HepG2 (cell line): ENCODE data around the gene B3GNT9. TPM values are rescaled to one million over a fixed set of nuclear protein-coding genes. Genes with fewer than 3 reads are reported as not detected.
A peak's percentile ranks its signal among the peaks of the same experiment; 100 is the strongest.

Experiments used
- CEBPB ChIP-seq: IDR thresholded peaks from 2 replicates; pipeline ENCODE4 v1.6.1; 2011; ENCODE audit warnings: low read depth, low read length, improper control_type of control experiment, borderline replicate concordance
- EZH2 ChIP-seq: conservative IDR thresholded peaks from 2 replicates; pipeline ENCODE4 v1.6.1; 2012; ENCODE audit warnings: mild to moderate bottlenecking, low read depth, low read length, moderate library complexity
- FLYWCH1 ChIP-seq: sonication (generic); formaldehyde crosslinking; IDR thresholded peaks from 2 replicates; pipeline ENCODE4 v1.8.1; 2023; ENCODE audit warnings: mild to moderate bottlenecking, missing genetic modification reagents
- HOXD1 ChIP-seq: sonication (generic); formaldehyde crosslinking; IDR thresholded peaks from 2 replicates; pipeline ENCODE4 v1.5.0; 2020; ENCODE audit warnings: missing genetic modification reagents
- NFATC3 ChIP-seq: sonication (generic); formaldehyde crosslinking; IDR thresholded peaks from 2 replicates; pipeline ENCODE4 v1.5.1; 2020; ENCODE audit warnings: mild to moderate bottlenecking, missing genetic modification reagents
- RBM39 ChIP-seq: fragments of 200-400 bp; formaldehyde crosslinking; IDR thresholded peaks from one replicate; pipeline ENCODE4 v1.6.1; 2018; ENCODE audit warnings: antibody characterized with exemption, mild to moderate bottlenecking, low read depth, low read length; ENCODE audit not compliant: poor library complexity, severe bottlenecking
- SIN3A ChIP-seq: IDR thresholded peaks from 2 replicates; pipeline ENCODE4 v1.6.1; 2011; ENCODE audit warnings: low read depth, mild to moderate bottlenecking, control low read depth, low read length, borderline replicate concordance
- SMARCE1 ChIP-seq: fragments of 450-650 bp; IDR thresholded peaks from 2 replicates; pipeline ENCODE4 v1.6.1; 2017; ENCODE audit warnings: borderline replicate concordance
- TBX2 ChIP-seq: sonication (generic); formaldehyde crosslinking; IDR thresholded peaks from 2 replicates; pipeline ENCODE4 v1.5.0; 2020; ENCODE audit warnings: missing genetic modification reagents, mild to moderate bottlenecking, borderline replicate concordance
- ZBTB40 ChIP-seq, 2 experiments: fragments of 450-650 bp in 1 of 2; sonication (generic) in 1 of 2; formaldehyde crosslinking in 1 of 2; IDR thresholded peaks; 2 replicates each; pipeline versions ENCODE4 v1.6.1 to v1.8.0; 2016 to 2022; ENCODE audit warnings: antibody characterized with exemption in 1 of 2, mild to moderate bottlenecking in 1 of 2, missing genetic modification reagents in 1 of 2
- ZBTB42 ChIP-seq: sonication (generic); formaldehyde crosslinking; IDR thresholded peaks from 2 replicates; pipeline ENCODE4 v1.5.0; 2020; ENCODE audit warnings: mild to moderate bottlenecking, missing genetic modification reagents
- ZBTB7A ChIP-seq: sonication (generic); formaldehyde crosslinking; IDR thresholded peaks from 2 replicates; pipeline ENCODE4 v1.8.0; 2022; ENCODE audit warnings: mild to moderate bottlenecking, missing genetic modification reagents
- ZNF343 ChIP-seq: sonication (generic); formaldehyde crosslinking; IDR thresholded peaks from 2 replicates; pipeline ENCODE4 v1.4.0; 2020; ENCODE audit warnings: mild to moderate bottlenecking, missing genetic modification reagents
- ZNF446 ChIP-seq: sonication (generic); formaldehyde crosslinking; IDR thresholded peaks from 2 replicates; pipeline ENCODE4 v1.5.0; 2020; ENCODE audit warnings: mild to moderate bottlenecking, missing genetic modification reagents
- ZNF543 ChIP-seq: sonication (generic); formaldehyde crosslinking; IDR thresholded peaks from 2 replicates; pipeline ENCODE4 v1.4.0; 2020; ENCODE audit warnings: mild to moderate bottlenecking, missing genetic modification reagents
- ZNF773 ChIP-seq: sonication (generic); formaldehyde crosslinking; IDR thresholded peaks from 2 replicates; pipeline ENCODE4 v1.4.0; 2020; ENCODE audit warnings: missing genetic modification reagents, borderline replicate concordance
- ZNF800 ChIP-seq: sonication (generic); formaldehyde crosslinking; IDR thresholded peaks from 2 replicates; pipeline ENCODE4 v1.4.0; 2020; ENCODE audit warnings: missing genetic modification reagents
- polyA plus RNA-seq, 8 experiments: library from polyadenylated mRNA; depleted of rRNA in 3 of 8; stranded (reverse) in 7 of 8; unstranded in 1 of 8; fragments of >200 nt; fragmentation: Illumina TruSeq in 4 of 8; extraction: Trizol in 4 of 8; gene quantifications; 2 replicates each; pipeline versions ENCODE4 v1.2.1 to v1.2.3, GENCODE V29; 2011 to 2016; ENCODE audit warnings: low read depth in 4 of 8, missing spikeins in 1 of 8, mixed read lengths in 1 of 8; ENCODE audit not compliant: insufficient read depth in 1 of 8
- total RNA-seq, 5 experiments: library from RNA; depleted of rRNA; stranded (reverse); fragments of >200 nt; fragmentation: Illumina TruSeq; extraction: Trizol; gene quantifications; 2 replicates each; pipeline ENCODE4 v1.2.3, GENCODE V29; 2016; ENCODE audit warnings: low read depth in 1 of 5

Gene B3GNT9
- total and polyA plus RNA-seq, 2 of the 13 experiments (the other 11 are each of a cell fraction or from before 2014, with no cell fraction given), result 1.5 to 3.1 TPM

GRCh38 chr16:67170949-67171649 is 20.3 kb upstream of the B3GNT9 start (continued):
- no peak for TF ChIP-seq ZBTB40 (IDR thresholded peaks at IDR 0.05)
- TF ChIP-seq ZBTB40 (CRISPR knock-in tag; IDR thresholded peaks at IDR 0.05), result no peak
- no peak for TF ChIP-seq SMARCE1
- TF ChIP-seq ZNF773 (CRISPR knock-in tag), result 0 out of 2 replicates have a peak, but pooled peaks have one; percentile 62
- TF ChIP-seq ZNF343, result no peak
- TF ChIP-seq FLYWCH1 (CRISPR knock-in tag), result no peak
- TF ChIP-seq CEBPB, result no peak
- no peak for TF ChIP-seq EZH2
- TF ChIP-seq RBM39, result no peak
- TF ChIP-seq ZNF446 (CRISPR knock-in tag), result 0 out of 2 replicates have a peak, but pooled peaks have one; percentile 69
- TF ChIP-seq ZBTB42 (CRISPR knock-in tag), result no peak
- TF ChIP-seq ZNF543 (CRISPR knock-in tag), result 0 out of 2 replicates have a peak, but pooled peaks have one; percentile 20
- TF ChIP-seq NFATC3, result no peak
- 0 out of 2 replicates have a peak, but pooled peaks have one; percentile 15 for TF ChIP-seq SIN3A
- 0 out of 2 replicates have a peak, but pooled peaks have one; percentile 11 for TF ChIP-seq HOXD1
- no peak for TF ChIP-seq ZNF800
- 0 out of 2 replicates have a peak, but pooled peaks have one; percentile 1 for TF ChIP-seq ZBTB7A (CRISPR knock-in tag)
- TF ChIP-seq TBX2, result no peak
